OCI-LY7 (cell line): Measurements from ENCODE around the gene TSSK3. TPM values are rescaled to one million over a fixed set of nuclear protein-coding genes. Genes with fewer than 3 reads are reported as not detected.

ENCODE experiments used
- BruUV-seq: library from RNA; stranded (reverse); fragments of 400-500 nt; replicated peaks from 2 replicates; lab custom pipeline; 2021; lab: Mats Ljungman, UMichigan
- CTCF ChIA-PET: fragments of 300-600 bp; sonication (Branson Sonifier 250); formaldehyde crosslinking; loops from one replicate; lab custom pipeline; 2022; ENCODE audit warnings: antibody characterized with exemption; ENCODE audit not compliant: unreplicated experiment; lab: Charles Lee
- POLR2A ChIA-PET: fragments of 300-600 bp; sonication (Branson Sonifier 250); formaldehyde crosslinking; loops from one replicate; lab custom pipeline; 2022; ENCODE audit warnings: antibody characterized with exemption; lab: Charles Lee
- DNase-seq: peaks from one replicate; pipeline ENCODE4 v3.0.0-alpha.2; 2015; ENCODE audit warnings: low spot score
- H2AFZ ChIP-seq: fragments of 200-600 bp; sonication (generic), shearing (Covaris generic); 2 replicates; pipeline ENCODE4 v1.6.1; 2014; ENCODE audit warnings: mild to moderate bottlenecking, antibody characterized with exemption, low read length, moderate library complexity
- H3K27ac ChIP-seq: fragments of 200-600 bp; sonication (generic); 2 replicates; pipeline ENCODE4 v1.5.1; 2014; ENCODE audit warnings: mixed run types, low read depth, mild to moderate bottlenecking, moderate library complexity, low read length, inconsistent platforms; ENCODE audit not compliant: poor library complexity, severe bottlenecking
- H3K36me3 ChIP-seq: fragments of 200-600 bp; sonication (generic); 2 replicates; pipeline ENCODE4 v1.6.1; 2014; ENCODE audit warnings: mild to moderate bottlenecking, antibody characterized with exemption, low read length, moderate library complexity, mixed read lengths; ENCODE audit not compliant: insufficient read depth
- H3K4me1 ChIP-seq: fragments of 200-600 bp; sonication (generic); 2 replicates; pipeline ENCODE4 v1.5.1; 2014; ENCODE audit warnings: mild to moderate bottlenecking, low read length; ENCODE audit not compliant: insufficient read depth, poor library complexity, severe bottlenecking
- H3K4me2 ChIP-seq: fragments of 200-600 bp; sonication (generic); 2 replicates; pipeline ENCODE4 v1.6.1; 2014; ENCODE audit warnings: mild to moderate bottlenecking, low read length
- H3K4me3 ChIP-seq: fragments of 200-600 bp; sonication (generic); 2 replicates; pipeline ENCODE4 v1.5.1; 2014; ENCODE audit warnings: mild to moderate bottlenecking, low read depth, low read length; ENCODE audit not compliant: poor library complexity, severe bottlenecking
- H3K79me2 ChIP-seq: fragments of 200-600 bp; sonication (generic); 2 replicates; pipeline ENCODE4 v1.6.1; 2016; ENCODE audit warnings: low read depth, mild to moderate bottlenecking, low read length, moderate library complexity, mixed read lengths; ENCODE audit not compliant: insufficient read depth
- H3K9me2 ChIP-seq: fragments of 200-600 bp; sonication (generic); 2 replicates; pipeline ENCODE4 v1.6.1; 2016; ENCODE audit warnings: mild to moderate bottlenecking, low read length, mixed read lengths; ENCODE audit not compliant: insufficient read depth
- H3K9me3 ChIP-seq: fragments of 200-600 bp; sonication (generic); 2 replicates; pipeline ENCODE4 v1.6.1; 2014; ENCODE audit warnings: mild to moderate bottlenecking, mixed run types, low read length, mixed read lengths
- H4K20me1 ChIP-seq: fragments of 200-600 bp; sonication (generic); 2 replicates; pipeline ENCODE4 v1.6.1; 2014; ENCODE audit warnings: mild to moderate bottlenecking, antibody characterized with exemption, low read length, moderate library complexity, mixed read lengths; ENCODE audit not compliant: insufficient read depth
- EZH2phosphoT487 ChIP-seq: fragments of 200-600 bp; sonication (generic); IDR thresholded peaks from 2 replicates; pipeline ENCODE4 v1.6.1; 2018; ENCODE audit warnings: low read depth, borderline replicate concordance, mild to moderate bottlenecking, mixed run types, antibody characterized with exemption, low read length, moderate library complexity, mixed read lengths
- intact Hi-C: fragments of 100-400 bp; cut with micrococcal nuclease; formaldehyde crosslinking; loops from one replicate; pipeline ENCODE4 v1.10.0; 2022; ENCODE audit not compliant: unreplicated experiment
- total RNA-seq, 2 experiments: library from RNA; depleted of rRNA in 1 of 2; stranded (reverse); fragments of >200 nt in 1 of 2; shearing (Covaris generic) in 1 of 2; gene quantifications; 2 replicates each; pipeline ENCODE4 v1.2.3, GENCODE V29; 2014 to 2022
- TF ChIP-seq, protein P1 (sequence below): fragments of 200-600 bp; sonication (generic); conservative IDR thresholded peaks from 2 replicates; pipeline ENCODE4 v1.5.1; 2014; ENCODE audit warnings: mild to moderate bottlenecking, antibody characterized with exemption, low read length, moderate library complexity, mixed read lengths

Gene TSSK3
- total RNA-seq, 2 experiments from 2014 or later = 2.0 to 7.8 TPM

DNA sequence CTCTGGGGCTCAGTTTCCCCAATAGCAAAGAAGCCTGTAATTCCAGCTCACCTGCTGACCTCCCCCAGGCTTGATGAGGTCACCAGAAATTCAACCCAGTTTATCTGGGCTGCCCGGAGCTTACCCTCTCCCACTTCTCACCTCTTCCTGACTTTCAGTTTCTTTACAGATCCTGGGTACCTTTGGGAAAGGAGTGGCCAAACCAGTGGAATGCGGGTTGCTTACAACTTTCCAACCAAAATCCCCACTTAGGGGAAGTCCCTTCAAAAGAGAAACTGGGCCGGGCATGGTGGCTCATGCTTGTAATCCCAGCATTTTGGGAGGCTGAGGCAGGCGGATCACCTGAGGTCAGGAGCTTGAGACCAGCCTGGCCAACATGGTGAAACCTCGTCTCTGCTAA, 20.4 kb upstream of the TSSK3 start:
- Histone ChIP-seq H4K20me1 (no peaks in the 10 kb centered on the region), H3K4me3 (no peak overlapping the region), H3K4me2 (no peak overlapping the region), H3K79me2 (no peaks in the 10 kb centered on the region), H3K4me1 (peaks cover 16% of the 10 kb centered on the region), H3K9me3 (no peaks in the 10 kb centered on the region), H2AFZ (no peak overlapping the region), H3K9me2 (no peaks in the 10 kb centered on the region), H3K27ac (no peak overlapping the region), H3K36me3 (no peaks in the 10 kb centered on the region)
- DNase-seq = no peak
- no TSS peak for BruUV-seq
- CTCF ChIA-PET = no interaction called here
- intact Hi-C loops = no loop called here
- POLR2A ChIA-PET = no interaction called here
- TF ChIP-seq, protein P1, sequence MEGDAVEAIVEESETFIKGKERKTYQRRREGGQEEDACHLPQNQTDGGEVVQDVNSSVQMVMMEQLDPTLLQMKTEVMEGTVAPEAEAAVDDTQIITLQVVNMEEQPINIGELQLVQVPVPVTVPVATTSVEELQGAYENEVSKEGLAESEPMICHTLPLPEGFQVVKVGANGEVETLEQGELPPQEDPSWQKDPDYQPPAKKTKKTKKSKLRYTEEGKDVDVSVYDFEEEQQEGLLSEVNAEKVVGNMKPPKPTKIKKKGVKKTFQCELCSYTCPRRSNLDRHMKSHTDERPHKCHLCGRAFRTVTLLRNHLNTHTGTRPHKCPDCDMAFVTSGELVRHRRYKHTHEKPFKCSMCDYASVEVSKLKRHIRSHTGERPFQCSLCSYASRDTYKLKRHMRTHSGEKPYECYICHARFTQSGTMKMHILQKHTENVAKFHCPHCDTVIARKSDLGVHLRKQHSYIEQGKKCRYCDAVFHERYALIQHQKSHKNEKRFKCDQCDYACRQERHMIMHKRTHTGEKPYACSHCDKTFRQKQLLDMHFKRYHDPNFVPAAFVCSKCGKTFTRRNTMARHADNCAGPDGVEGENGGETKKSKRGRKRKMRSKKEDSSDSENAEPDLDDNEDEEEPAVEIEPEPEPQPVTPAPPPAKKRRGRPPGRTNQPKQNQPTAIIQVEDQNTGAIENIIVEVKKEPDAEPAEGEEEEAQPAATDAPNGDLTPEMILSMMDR = no peak
- TF ChIP-seq EZH2phosphoT487 = no peak

DNA sequence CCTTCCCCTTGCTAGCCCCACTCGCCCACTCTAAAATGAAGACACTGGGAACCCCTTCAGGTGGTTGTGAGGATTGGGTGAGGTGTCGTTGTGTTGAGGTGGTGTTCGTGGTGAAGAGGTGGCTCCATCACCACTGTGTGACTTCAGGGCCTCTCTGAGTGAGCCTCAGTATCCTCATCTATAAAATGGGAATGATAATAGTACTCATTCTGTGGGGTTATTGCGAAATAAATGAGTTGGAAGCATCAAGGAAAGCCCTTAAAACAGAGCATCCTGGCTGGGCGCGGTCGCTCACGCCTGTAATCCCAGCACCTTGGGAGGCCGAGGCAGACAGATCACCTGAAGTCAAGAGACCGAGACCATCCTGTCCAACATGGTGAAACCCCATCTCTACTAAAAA, 19.6 kb upstream of the TSSK3 start:
- H3K36me3 ChIP-seq = no peaks in the 10 kb centered on the region
- no peak overlapping the region for H2AFZ ChIP-seq
- TF ChIP-seq, protein P1 = no peak
- TF ChIP-seq EZH2phosphoT487 = no peak
- ChIA-PET CTCF (interaction anchor here (0.7 kb wide), 1 partner anchor 11 kb away, joined by 3 read pairs; no protein-coding TSS in a partner anchor), POLR2A (no interaction called here)
- intact Hi-C loops = no loop called here
- H4K20me1 ChIP-seq = no peaks in the 10 kb centered on the region
- no peak overlapping the region for H3K4me3 ChIP-seq
- no peak for DNase-seq
- H3K4me2 ChIP-seq = no peak overlapping the region
- H3K79me2 ChIP-seq = no peaks in the 10 kb centered on the region
- H3K4me1 ChIP-seq = peaks cover 9% of the 10 kb centered on the region
- H3K9me3 ChIP-seq = no peaks in the 10 kb centered on the region
- H3K27ac ChIP-seq = no peak overlapping the region
- BruUV-seq = no TSS peak
- H3K9me2 ChIP-seq = no peaks in the 10 kb centered on the region

DNA sequence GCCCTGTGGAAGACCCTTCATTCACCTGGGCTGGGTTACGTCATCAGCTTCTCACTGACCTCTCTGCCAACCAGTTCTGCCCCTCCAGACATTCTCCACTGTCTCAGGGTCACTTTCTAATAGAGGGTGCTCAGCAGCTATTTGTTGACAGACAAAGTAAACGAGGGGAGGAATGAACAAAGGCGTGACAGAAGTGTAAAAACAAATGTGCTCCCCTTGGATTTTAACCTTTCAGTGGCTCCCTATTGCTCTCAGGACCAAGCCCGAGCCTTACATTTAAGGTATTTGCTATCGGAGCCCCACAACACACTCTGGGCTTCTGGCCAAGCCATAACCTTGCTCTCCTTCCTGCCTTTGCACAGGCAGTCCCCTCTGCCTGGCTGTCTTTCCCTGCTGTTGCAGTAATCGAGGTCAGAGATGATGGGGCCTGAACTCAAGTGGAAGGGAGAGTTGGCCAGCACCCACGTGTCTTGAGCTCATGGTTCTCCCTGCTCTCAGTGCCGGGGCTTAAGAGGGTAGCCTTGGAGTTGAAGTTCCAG, 17.0 kb upstream of the TSSK3 start:
- no peaks in the 10 kb centered on the region for H4K20me1 ChIP-seq
- H3K4me2 ChIP-seq = no peak overlapping the region
- no TSS peak for BruUV-seq
- intact Hi-C loops = no loop called here
- peaks cover 8% of the 10 kb centered on the region for H3K4me1 ChIP-seq
- no peak for TF ChIP-seq EZH2phosphoT487
- H2AFZ ChIP-seq = no peak overlapping the region
- no peak overlapping the region for H3K27ac ChIP-seq
- no peaks in the 10 kb centered on the region for H3K79me2 ChIP-seq
- no peak for DNase-seq
- no peaks in the 10 kb centered on the region for H3K36me3 ChIP-seq
- H3K4me3 ChIP-seq = no peak overlapping the region
- ChIA-PET POLR2A (interaction anchor here (0.6 kb wide), 1 partner anchor 240 kb away, joined by 3 read pairs; no protein-coding TSS in a partner anchor), CTCF (interaction anchor here (0.8 to 1.4 kb wide), 2 partner anchors 9 to 95 kb away, joined by 3 read pairs; partner anchors contain the start of gene MARCKSL1)
- no peaks in the 10 kb centered on the region for H3K9me2 ChIP-seq
- peaks cover 4% of the 10 kb centered on the region; the same call in 1 of the 2 replicates for H3K9me3 ChIP-seq
